Ishikawa (cell line): ENCODE measurements around the gene CRYBB1.

ENCODE experiments used
- CEBPB ChIP-seq: IDR thresholded peaks from 2 replicates; pipeline ENCODE4 v1.6.1; 2012
- CREB1 ChIP-seq: IDR thresholded peaks from 2 replicates; pipeline ENCODE4 v1.6.1; 2012; ENCODE audit warnings: low read depth
- EGR1 ChIP-seq: IDR thresholded peaks from 2 replicates; pipeline ENCODE4 v1.6.1; 2012
- EP300 ChIP-seq: IDR thresholded peaks from 2 replicates; pipeline ENCODE4 v1.6.1; 2012; ENCODE audit warnings: borderline replicate concordance
- FOXM1 ChIP-seq: IDR thresholded peaks from 2 replicates; pipeline ENCODE4 v1.6.1; 2012; ENCODE audit warnings: low read depth, borderline replicate concordance
- NFIC ChIP-seq: IDR thresholded peaks from 2 replicates; pipeline ENCODE4 v1.6.1; 2012
- RAD21 ChIP-seq: IDR thresholded peaks from 2 replicates; pipeline ENCODE4 v1.6.1; 2012; ENCODE audit warnings: low read depth
- TAF1 ChIP-seq: IDR thresholded peaks from 2 replicates; pipeline ENCODE4 v1.6.1; 2012; ENCODE audit warnings: low read depth, mild to moderate bottlenecking
- TCF12 ChIP-seq: IDR thresholded peaks from 2 replicates; pipeline ENCODE4 v1.6.1; 2012; ENCODE audit warnings: low read depth
- TEAD4 ChIP-seq: IDR thresholded peaks from 2 replicates; pipeline ENCODE4 v1.6.1; 2012
- YY1 ChIP-seq: IDR thresholded peaks from 2 replicates; pipeline ENCODE4 v1.6.1; 2012; ENCODE audit warnings: low read depth
- ZBTB7A ChIP-seq: IDR thresholded peaks from 2 replicates; pipeline ENCODE4 v1.6.1; 2012; ENCODE audit warnings: low read depth
- TF ChIP-seq, protein P1 (sequence below): IDR thresholded peaks from 2 replicates; pipeline ENCODE4 v1.6.1; 2012
- TF ChIP-seq, protein P2 (sequence below): IDR thresholded peaks from 2 replicates; pipeline ENCODE4 v1.6.1; 2012; ENCODE audit warnings: low read depth, mild to moderate bottlenecking
- TF ChIP-seq, protein P3 (sequence below): IDR thresholded peaks from 2 replicates; pipeline ENCODE4 v1.6.1; 2012

The CRYBB1 gene

DNA sequence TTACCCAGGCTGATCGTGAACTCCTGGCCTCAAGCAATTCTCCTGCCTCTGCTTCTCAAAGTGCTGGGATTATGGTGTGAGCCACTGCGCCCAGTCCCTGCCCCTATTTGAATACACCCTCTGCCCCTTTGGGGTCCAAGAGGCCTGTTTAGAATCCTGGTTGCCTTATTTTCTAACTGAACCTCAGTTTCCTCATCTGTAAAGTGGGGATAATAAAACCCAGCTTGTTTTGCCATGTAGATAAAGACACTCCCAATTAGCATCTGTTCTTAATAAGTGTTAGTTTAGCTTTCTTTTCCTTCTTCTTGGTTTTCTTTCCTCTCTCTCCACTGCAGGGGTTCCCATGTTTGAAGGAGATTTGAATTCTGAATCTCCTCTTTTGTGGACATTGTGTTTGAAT lies 44.3 kb upstream of the CRYBB1 start:
- TF ChIP-seq RAD21: no peak

DNA sequence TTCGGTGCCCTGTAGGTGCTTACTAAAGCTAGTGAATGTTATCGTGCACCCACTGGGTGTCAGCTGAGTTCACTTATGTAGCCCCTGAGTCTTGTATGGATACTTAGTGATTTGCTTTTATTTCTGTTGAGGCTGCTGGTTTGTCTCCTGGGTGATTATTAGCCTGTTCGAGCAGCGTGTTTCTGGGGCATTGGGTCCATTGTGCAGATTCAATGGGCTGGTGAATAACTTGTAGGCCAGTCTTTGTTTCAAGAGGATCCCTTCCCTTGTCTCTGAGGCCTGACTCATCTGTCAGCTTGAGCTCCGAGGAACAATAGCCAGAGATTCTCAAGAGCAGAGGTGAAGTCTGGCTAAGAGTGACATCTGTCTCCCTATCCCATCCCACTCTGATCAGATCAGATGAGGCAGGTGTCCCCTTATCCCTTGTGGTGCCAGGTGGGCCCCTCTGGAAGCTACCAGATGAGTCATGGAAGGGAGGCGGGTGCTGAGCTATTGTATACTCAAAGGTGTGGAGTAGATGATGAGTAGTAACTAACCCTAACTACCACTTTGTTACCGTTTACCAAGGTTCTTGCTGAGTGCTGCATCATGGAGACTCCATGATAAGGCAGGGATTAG lies 43.2 kb upstream of the CRYBB1 start:
- no peak for TF ChIP-seq FOXM1

DNA sequence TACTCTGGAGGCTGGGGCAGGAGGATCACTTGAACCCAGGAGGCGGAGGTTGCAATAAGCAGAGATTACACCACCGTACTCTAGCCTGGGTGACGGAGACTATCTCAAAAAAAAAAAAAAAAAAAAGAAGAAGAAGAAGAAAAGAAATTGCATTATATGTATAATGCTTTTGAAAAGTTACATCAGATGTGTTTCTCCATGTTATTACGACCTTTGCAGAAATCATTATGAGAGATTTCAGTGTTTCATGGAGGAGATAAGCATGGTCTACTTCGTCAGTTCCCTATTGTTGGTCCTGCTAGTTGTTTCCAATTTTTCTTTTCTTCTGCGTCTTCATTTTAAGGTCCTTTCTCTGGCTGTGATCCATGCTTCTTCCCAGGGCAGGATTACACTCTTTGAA lies 42.5 kb upstream of the CRYBB1 start:
- TF ChIP-seq CEBPB (no peak), NFIC (no peak), YY1 (no peak), RAD21 (no peak), TCF12 (no peak), TEAD4 (no peak), EP300 (no peak), EGR1 (no peak), FOXM1 (no peak), ZBTB7A (no peak), TAF1 (no peak), CREB1 (no peak)
- TF ChIP-seq, protein P1, sequence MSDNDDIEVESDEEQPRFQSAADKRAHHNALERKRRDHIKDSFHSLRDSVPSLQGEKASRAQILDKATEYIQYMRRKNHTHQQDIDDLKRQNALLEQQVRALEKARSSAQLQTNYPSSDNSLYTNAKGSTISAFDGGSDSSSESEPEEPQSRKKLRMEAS: no peak
- TF ChIP-seq, protein P2, sequence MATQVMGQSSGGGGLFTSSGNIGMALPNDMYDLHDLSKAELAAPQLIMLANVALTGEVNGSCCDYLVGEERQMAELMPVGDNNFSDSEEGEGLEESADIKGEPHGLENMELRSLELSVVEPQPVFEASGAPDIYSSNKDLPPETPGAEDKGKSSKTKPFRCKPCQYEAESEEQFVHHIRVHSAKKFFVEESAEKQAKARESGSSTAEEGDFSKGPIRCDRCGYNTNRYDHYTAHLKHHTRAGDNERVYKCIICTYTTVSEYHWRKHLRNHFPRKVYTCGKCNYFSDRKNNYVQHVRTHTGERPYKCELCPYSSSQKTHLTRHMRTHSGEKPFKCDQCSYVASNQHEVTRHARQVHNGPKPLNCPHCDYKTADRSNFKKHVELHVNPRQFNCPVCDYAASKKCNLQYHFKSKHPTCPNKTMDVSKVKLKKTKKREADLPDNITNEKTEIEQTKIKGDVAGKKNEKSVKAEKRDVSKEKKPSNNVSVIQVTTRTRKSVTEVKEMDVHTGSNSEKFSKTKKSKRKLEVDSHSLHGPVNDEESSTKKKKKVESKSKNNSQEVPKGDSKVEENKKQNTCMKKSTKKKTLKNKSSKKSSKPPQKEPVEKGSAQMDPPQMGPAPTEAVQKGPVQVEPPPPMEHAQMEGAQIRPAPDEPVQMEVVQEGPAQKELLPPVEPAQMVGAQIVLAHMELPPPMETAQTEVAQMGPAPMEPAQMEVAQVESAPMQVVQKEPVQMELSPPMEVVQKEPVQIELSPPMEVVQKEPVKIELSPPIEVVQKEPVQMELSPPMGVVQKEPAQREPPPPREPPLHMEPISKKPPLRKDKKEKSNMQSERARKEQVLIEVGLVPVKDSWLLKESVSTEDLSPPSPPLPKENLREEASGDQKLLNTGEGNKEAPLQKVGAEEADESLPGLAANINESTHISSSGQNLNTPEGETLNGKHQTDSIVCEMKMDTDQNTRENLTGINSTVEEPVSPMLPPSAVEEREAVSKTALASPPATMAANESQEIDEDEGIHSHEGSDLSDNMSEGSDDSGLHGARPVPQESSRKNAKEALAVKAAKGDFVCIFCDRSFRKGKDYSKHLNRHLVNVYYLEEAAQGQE: no peak
- TF ChIP-seq, protein P3, sequence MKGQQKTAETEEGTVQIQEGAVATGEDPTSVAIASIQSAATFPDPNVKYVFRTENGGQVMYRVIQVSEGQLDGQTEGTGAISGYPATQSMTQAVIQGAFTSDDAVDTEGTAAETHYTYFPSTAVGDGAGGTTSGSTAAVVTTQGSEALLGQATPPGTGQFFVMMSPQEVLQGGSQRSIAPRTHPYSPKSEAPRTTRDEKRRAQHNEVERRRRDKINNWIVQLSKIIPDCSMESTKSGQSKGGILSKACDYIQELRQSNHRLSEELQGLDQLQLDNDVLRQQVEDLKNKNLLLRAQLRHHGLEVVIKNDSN: no peak

DNA sequence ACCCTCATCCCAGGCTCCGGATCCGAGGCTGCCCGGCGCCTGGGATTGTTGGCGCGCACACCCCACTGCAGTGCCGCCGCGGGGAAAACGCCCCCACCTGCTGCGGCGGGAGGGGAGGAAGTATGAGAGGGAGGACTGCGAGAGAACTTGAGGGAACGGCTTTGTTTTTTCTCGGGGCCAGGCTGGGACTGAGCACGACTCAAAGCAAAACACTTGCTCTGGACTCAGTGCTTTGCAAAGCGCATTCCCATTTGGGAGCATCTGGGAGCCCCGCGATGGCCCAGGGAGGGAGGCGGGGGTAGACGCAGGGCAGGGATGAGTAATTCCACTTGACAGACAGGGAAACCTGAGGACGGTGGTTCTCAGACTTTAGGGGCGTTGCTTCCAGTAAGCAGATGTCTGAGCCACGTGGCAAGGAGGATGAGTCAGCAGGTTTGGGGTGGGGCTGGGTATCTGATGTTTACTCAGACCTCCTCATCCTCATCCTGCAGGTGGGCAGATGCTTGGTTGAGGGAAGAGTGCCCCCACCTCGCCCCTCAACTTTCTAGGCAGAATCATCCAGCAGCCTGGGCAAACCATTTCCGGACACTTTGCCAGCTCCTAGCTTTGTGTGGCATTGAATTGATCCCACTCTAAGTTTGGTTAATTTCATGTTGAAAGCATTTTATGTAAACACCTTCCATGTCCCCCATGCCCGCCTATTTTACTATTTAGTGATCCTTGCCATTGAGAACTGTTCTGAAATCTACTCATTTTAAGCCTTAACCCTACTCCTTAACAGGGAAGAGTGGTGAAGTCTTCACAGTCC lies 41.0 kb upstream of the CRYBB1 start:
- TF ChIP-seq CEBPB: no peak
- TF ChIP-seq NFIC: no peak
- TF ChIP-seq CREB1: no peak
- TF ChIP-seq YY1: no peak
- TF ChIP-seq, protein P2: no peak
- TF ChIP-seq, protein P3: peak; percentile 77
- TF ChIP-seq, protein P1: peak; percentile 61; the same call in 1 of the 2 replicates
- no peak for TF ChIP-seq TCF12
- TF ChIP-seq ZBTB7A: no peak

DNA sequence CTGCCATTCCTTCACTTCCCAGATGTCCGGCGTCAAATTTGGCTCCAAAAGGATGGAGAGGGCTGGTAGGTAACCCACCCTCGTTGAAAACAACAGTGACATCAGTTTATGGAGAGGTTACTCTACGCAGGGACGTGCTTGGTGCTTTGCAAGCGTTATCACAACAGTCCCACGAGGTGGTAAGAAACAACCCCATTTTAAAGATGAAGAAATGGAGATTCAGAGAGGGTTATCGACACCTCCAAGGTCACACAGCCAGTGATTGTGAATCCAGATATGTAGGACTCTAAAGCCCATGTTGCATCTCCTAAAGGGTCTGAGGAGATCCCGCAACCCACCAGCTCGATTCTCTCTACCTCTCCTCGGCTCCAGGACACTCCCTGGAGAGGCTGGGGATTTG lies 40.3 kb upstream of the CRYBB1 start:
- TF ChIP-seq, protein P2: no peak
- TF ChIP-seq EP300 (no peak), FOXM1 (no peak), RAD21 (no peak), YY1 (no peak), TAF1 (no peak), CEBPB (no peak), CREB1 (no peak), NFIC (no peak), ZBTB7A (no peak)
- TF ChIP-seq, protein P3: no peak
- TF ChIP-seq, protein P1: no peak
